ENCODE results near the gene TPRG1. TPM values are rescaled to one million over a fixed set of nuclear protein-coding genes. Genes with fewer than 3 reads are reported as not detected.

Gene TPRG1
- total RNA-seq, 1 donor = 1.3 TPM

- TF ChIP-seq CTCF (IDR thresholded peaks at IDR 0.05; ENCODE audit: insufficient read depth, low read depth, low read length) = no peak
- peak; percentile 61 for DNase-seq (ENCODE audit: low read depth)
- no peak overlapping the region for H3K4me3 ChIP-seq (ENCODE audit: low read depth, low read length)
Observed at GRCh38 chr3:189372243-189372642, 200.5 kb downstream of the TPRG1 start.

All from fibroblast of villous mesenchyme (primary cell).